Measurements from ENCODE around the gene CSTB.

Gene CSTB

GRCh38 chr21:43786807-43787440, 10.8 kb upstream of the CSTB start:
- TF ChIP-seq CTCF (IDR thresholded peaks at IDR 0.05; ENCODE audit: low read depth, low read length, missing control alignments), result no peak
- no peak for DNase-seq (ENCODE audit: low read depth)

GRCh38 chr21:43786300-43786806, 10.2 kb upstream of the CSTB start:
- H3K4me3 ChIP-seq (ENCODE audit: low read depth, low read length), result no peak overlapping the region
- TF ChIP-seq CTCF (IDR thresholded peaks at IDR 0.05; ENCODE audit: low read depth, low read length, missing control alignments), result no peak
- DNase-seq (ENCODE audit: low read depth), result no peak

More at GRCh38 chr21:43786807-43787440, 10.8 kb upstream of the CSTB start:
- no peak overlapping the region for H3K4me3 ChIP-seq (ENCODE audit: low read depth, low read length)

- no peak for TF ChIP-seq CTCF (IDR thresholded peaks at IDR 0.05; ENCODE audit: low read depth, low read length, missing control alignments)
- H3K4me3 ChIP-seq (ENCODE audit: low read depth, low read length), result no peak overlapping the region
- no peak for DNase-seq (ENCODE audit: low read depth)
Observed at GRCh38 chr21:43785134-43785533, 9.0 kb upstream of the CSTB start.

- no peak for DNase-seq (ENCODE audit: low read depth)
- TF ChIP-seq CTCF (IDR thresholded peaks at IDR 0.05; ENCODE audit: low read depth, low read length, missing control alignments), result no peak
- H3K4me3 ChIP-seq (ENCODE audit: low read depth, low read length), result no peak overlapping the region
Observed at GRCh38 chr21:43783098-43783700, 7.1 kb upstream of the CSTB start.

- no peak for DNase-seq (ENCODE audit: low read depth)
- H3K4me3 ChIP-seq (ENCODE audit: low read depth, low read length), result no peak overlapping the region
- no peak for TF ChIP-seq CTCF (IDR thresholded peaks at IDR 0.05; ENCODE audit: low read depth, low read length, missing control alignments)
Observed at GRCh38 chr21:43782431-43783097, 6.5 kb upstream of the CSTB start.

GRCh38 chr21:43781846-43782245, 5.7 kb upstream of the CSTB start:
- H3K4me3 ChIP-seq (ENCODE audit: low read depth, low read length), result no peak overlapping the region
- no peak for TF ChIP-seq CTCF (IDR thresholded peaks at IDR 0.05; ENCODE audit: low read depth, low read length, missing control alignments)
- DNase-seq (ENCODE audit: low read depth), result no peak
